NAMALWA (cell line): ENCODE data around the gene MRPS9.

Source experiments
- DNase-seq: peaks from one replicate; pipeline ENCODE4 v3.0.0-alpha.2; 2015; ENCODE audit warnings: low spot score

Gene MRPS9

DNA sequence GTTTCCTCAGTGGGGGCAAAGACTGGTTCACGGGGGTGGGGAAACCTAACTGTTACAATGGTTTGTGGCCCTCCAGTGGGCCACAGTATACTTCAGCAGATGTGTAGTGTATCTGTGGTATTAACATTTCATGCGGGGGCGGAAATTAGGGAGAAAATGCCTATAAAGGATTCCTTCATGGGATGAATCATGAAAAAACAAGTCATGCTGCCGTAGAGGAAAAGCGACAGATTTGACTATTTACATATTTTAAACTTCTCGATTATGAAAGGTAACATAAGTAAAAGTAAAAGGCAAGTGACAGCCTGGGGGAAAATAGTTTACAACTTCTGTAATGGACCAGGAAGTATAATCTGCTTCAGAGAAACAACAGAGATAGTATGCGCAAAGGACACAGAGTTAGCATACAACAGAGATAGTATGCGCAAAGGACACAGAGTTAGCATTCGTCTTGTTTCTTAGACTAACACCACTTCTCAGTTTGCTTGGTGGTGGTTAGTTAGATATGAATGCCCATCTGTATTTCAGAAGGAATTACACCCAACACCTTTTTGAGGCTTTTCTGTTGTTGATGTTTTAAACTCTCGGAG, 41.1 kb downstream of the MRPS9 start:
- no peak for DNase-seq

DNA sequence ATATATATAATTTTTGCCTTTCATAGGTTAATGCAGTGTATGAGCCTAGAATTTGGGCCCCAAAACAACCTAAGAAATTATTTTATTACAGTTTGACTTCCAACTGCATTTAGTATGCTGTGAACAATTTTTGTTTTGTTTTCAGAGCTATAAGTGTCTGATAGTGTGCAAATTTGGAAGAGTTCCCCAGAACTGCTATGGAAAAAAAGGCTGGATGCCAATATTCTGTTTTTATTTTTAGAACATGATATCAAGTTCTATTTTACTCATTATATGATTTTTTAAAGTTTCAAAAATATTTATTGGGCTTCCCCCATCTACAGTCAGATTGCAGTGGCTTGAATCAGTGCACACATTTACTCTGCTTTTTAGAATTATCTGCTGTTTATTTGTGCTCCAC, 42.6 kb downstream of the MRPS9 start:
- DNase-seq, result no peak

DNA sequence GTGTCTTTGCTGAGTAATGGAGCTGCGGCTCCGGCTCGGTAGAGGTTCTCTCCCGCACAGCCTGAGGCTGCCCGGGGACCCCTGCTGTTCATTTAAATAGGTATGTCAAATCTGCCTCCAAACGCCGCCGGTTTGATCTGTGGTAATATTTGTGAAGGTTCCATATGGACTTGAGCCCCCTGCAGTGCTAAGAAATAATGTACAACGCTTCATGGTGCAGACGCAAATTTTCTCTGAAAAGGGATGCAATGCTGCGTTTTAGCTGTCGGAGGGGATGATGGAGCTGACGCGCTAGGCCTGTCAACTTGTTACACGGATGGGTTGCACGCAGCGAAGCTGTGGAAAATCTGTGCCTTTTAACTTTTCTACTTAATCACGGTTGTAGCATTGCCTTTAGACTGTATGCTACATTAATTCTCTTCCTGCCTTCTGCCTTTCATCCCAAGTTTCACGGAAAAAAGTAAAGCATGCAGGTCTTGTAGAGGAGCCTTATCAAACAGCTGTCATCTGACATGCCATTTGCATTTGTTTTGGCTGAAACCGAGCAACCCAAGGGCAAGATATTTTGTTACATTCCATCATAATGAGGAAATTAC, 43.2 kb downstream of the MRPS9 start:
- DNase-seq, result no peak

DNA sequence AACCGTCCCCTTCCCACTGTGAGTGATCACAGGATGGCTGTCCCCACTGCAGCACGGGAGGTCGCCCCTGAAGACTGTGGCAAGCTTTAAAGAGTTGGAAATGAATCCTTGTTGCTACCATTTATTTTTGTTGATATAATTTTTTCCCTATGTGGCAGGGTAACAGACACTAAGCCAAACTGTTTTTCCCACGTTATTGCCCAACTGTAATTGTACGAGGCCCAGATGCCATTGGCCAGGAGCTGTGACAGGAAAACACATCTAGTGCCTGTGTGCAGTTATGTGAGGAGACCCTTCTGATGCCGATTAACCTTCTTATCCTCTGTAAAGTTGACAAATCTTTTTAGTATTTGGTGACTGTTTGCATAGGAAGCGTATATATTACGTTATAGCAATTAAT, 44.2 kb downstream of the MRPS9 start:
- no peak for DNase-seq

DNA sequence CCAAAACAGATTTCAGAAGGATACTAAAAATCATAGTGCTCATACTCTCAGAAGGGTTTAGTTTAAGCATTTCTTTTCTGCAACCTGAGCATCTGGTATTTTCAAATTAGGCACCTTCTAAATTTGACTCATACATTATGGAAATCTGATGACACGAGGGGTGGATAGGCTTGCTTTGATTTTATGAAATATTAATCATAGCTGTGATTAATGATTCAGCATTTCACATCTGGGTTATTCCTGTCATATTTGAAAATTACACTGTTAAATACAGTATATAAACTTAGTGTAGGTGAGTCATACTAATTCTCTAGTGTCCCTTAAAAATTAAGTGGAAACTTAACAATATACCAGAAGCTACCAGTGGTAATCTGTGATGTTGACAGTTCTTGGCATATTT, 47.7 kb downstream of the MRPS9 start:
- no peak for DNase-seq

DNA sequence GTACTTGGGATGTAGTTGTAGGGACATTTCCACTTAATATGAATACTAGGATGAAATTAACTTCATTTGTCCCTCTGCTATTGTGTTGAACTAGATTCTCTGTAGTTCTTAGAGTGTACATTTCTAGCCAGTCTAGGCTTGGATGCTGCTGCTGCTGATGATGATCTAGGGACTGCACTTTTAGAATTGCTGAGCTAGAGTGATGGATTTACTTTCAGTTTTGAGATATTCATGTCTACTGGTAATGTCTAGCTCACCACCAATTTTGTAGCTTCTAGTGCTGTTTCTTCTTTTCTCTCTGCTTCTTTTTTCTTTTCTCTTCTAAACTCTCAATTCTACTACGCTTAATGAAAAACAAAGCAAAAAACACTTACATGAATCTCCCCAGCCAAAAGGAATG, 49.4 kb downstream of the MRPS9 start:
- no peak for DNase-seq

DNA sequence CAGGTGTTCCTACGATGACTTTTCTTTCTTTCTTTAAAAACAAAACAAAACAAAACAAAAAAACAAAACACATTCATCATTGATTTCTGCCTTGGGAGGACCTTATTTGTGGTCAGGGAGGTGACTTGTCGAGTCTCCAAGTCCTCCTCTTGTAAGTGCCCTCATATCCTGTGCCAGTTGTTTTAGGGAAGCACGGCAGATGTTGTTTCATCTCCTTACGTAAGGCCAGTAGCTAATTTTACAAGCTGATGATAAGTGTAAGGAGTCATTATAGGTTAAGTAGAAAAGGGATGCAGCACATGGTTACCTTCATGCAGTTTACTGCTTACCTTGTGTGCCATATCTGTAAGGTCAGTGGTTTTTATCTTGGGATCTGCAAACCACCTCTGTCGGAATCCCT, 52.2 kb downstream of the MRPS9 start:
- no peak for DNase-seq

DNA sequence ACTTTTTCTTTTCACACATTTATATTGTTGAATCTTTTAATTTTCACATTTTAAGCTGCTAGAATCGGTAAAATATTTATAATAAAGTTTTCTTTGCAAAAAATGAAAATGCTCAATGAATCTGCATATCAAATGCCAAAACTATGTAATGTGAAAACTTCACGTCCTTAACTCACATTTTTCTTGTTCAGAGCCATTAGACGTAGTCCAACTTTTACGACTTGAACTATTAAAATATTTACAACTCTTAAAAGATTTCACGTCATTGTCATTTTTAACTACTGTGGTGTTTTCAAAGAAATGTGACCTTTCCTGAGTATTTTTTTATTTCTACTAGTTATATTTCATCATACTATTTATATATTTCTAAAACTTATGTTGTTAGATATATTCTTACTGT, 54.9 kb downstream of the MRPS9 start:
- no peak for DNase-seq

DNA sequence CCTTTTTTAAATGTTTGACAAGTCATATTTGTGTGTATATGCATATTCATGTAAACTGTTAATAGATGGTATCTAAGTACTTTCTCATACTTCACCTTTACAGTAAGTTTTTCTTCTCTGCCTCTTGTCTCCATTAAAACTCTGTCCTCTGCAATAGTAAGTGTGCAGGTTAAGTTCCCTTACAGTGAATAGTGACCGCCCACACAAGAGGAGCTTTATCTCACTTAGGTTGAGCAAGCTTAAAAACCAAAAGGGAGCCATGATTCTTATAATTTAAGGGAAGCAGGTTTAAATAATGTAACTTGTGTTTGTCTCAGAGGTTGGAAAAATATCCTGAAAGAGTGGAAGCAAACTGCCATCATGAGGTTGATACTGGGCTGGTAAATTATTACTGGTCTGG, 61.3 kb downstream of the MRPS9 start:
- no peak for DNase-seq

DNA sequence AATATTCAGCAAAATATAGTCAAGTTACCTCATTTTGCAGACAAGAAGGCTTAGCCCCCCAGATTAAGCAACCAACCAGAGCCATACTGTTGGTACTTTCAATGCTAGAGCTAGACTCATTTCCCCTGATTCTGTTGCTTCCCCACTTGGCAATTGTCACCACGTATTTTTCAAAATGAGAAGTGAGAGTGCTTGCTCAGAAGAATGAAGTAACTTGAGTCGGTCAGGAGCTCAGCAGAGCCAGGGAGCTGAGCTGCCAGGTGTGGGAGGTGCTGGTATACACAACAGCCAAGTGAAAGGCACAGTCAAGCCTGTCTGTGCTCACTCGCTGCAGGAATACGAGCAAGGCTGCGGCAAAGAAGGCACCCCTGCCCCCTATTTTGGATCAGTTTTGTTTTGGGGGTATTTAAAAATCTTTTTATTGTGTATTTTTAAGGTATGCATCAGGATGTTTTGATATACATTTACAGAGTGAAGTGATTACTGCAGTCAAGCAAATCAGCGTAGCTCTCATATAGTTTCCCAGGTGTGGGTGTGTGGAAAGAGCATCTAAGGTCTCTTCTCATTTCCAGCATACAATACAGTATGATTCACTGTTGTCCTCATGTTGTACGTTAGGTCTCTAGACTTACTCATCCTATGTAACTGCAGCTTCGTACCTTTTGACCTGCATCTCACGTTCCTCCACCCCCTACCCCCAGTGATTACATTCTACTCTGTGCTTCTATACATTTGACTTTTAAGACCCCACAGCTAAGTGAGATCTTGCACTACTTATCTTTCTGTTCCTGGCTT, 62.4 kb downstream of the MRPS9 start:
- peak; percentile 16 for DNase-seq

DNA sequence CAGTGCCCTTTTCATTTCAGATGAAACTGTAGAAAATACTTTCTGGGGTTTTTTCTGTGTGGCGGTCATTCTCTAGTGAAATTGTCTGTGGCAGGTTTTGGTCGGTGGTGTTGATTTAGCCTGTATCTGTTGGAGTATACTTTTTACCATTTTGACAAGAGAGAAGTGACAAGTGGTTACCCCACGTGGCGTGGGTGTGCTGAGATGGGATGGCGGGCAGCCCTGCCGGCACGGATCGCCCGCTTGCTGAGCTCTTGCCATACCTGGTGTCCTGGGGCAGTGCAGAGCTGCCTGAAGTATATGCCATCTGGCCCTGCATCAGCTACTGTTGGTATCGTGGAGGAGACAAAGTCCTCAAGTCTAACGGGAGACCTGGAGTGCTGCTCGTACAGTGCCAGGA, 64.1 kb downstream of the MRPS9 start:
- no peak for DNase-seq

DNA sequence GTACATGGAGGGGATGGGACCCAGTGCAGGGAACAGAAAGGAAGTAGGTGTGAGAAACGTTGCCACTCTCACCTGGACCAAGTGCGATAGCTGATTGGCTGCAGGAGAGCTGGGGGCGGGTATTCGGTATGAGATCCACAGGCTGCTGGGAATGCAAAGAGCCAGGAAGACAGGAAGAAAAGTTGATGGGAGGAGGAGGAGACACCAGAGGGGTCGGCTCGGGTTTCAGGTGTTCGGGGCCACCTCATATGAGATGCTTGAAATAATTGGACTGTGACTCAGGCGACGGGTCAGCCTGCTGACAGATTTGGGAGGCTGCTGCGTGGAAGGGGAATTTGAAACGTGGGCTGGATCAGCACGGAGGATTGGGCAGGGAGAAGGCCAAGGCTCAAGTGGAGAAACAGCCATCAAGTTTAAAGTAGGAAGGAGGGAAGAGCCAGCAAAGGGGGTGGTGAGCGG, 65.1 kb downstream of the MRPS9 start:
- DNase-seq, result no peak

DNA sequence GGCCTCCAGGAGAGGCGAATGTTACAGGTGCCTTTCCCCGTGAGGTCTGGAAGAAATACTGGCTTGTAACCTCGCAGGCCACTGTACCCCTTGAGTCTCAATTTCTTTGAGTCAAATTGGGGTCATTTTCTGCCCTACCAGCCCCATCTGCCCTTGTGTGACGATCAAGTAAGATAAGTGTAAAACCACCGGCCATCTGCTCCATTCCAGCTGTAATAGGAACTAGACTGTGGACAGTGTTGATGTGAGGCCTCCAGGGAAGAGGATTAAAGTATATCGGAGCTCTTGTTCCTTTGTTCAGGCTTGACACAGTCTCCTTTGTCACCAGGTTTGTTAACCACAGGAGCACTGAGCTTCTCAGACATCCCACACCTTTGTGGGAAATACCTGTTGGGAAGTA, 65.6 kb downstream of the MRPS9 start:
- no peak for DNase-seq

DNA sequence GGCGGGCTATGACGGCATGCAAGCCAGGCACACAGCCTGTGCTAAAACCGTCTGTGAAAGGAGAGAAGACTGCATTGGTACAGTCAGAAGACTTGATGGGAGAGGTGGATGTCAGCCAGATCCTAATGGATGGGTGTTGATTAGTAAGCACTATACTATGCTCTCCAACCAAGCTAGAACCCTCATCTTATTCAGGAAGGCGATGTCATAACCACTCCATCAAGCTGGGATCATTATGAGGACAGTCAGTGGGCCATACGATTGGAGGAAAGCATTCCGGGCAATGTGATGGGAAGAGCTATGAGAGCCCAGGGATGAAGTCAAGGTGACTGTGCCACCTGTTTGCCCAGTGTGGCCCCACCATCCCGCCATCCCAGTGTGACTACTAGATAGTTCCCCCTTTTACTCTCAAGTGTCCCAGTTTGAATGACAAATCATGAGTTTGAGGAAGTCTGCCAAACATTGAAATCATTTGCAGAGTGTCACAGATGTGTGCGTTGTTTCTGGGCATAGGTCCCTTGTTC, 66.4 kb downstream of the MRPS9 start:
- no peak for DNase-seq

DNA sequence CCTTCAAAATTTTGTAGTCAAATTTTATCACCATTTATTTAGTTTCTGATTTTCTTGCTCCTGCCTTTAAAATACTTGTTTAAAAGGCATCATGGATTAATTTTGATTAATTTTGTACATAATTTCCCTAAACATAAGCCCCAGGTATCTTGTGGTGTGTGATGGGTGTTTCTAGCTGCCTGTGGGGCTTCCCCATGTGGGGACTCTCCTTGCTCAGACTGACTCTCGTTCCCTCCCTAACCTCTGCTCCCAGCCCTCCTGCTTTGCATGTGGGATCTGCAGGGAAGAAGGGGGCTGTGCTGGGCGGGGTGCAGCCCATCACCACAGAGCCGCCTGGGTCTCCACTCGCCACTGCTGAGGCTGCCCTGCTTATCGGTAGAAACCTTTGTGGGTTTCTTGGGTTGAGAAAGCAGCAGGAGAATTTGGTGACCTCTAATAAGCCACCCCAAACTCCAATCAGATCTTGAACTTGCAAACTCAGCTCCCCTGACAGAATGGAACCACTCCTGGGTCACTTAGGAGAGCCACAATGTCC, 72.5 kb downstream of the MRPS9 start:
- DNase-seq, result no peak

DNA sequence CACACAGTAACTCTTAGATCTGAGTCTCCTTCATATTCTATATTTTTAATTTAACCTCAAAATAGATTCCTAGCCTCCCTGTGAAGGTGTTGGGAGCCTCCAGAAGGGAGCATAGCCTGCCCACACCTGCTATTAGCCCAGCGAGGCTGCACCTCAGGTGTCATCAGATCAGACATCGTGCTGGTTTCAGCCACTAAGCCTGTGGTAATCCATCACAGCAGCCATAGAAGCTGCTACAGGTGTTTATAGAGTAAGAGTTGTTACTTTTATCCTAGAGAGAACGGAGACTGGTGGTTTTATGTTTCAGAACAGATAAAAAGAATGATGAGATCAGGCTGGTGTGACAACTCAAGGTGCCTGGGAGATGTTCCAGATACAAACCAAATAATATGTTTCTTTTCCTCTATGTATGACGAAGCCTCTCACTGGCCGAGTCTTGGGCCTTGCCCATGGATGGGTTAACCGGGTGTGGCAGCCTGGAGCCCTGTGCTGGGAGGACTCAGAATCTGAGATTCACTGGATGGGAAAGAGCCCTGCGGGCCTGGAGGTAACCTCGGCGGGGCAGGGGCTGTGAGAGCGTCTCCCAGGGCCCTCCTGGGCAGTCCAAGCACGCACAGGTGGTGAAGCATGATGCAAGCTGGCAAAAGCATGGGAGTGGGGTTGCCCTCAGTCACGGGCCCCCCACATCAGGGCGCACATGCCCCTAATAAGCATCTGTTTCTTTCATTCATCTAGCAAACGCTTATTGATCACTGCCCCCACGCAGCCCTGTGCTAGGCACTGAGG, 73.7 kb downstream of the MRPS9 start:
- no peak for DNase-seq

DNA sequence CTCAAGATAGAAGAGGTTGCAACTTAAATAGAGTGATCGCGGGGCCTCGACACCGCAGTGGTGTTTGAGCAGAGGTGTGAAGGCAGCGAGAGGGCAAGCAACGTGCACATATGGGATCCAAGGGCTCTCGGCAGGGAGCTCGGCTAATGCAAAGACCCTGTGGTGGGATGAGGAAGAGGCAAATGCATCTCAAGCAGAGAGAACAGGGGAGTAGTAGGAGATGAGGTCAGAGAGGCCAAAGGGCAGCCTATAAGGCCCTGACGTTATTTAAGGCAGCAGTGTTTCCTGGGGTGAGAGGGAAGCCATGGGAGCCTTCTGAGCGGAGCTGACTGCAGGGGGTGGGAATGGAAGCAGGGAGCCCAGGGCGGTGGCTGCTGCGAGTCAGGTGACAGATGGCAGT, 74.5 kb downstream of the MRPS9 start:
- no peak for DNase-seq

DNA sequence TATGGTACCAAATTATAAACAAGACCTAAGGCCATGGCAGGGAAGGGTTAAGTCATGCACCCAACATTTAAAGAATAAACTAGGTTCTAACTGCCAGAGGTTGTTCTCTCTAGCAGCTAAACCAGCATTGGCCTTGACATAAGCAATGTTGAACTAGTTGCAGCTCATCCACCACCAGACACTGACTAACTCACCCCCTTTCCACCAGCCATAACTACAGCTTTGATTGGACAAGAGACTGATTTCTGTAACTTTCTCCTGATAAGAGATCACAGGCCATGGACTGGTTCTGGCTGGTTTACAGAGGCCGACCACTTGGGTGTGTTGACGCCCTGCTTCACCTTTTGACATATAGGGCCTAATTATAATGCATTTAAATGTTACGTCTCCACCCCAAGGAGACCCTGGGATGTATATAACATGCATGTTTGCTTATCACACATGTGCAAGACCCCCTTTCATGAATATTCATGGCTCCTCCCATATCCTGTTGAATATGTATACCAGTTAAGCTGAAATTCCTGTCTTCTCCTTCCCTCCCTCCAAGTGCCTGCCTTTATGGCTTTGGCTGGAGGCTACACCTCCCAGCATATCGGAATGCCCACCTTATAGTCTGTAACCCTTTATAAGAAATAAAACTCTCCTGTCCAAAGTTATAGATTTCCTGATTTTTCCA, 75.9 kb downstream of the MRPS9 start:
- peak; percentile 3 for DNase-seq

DNA sequence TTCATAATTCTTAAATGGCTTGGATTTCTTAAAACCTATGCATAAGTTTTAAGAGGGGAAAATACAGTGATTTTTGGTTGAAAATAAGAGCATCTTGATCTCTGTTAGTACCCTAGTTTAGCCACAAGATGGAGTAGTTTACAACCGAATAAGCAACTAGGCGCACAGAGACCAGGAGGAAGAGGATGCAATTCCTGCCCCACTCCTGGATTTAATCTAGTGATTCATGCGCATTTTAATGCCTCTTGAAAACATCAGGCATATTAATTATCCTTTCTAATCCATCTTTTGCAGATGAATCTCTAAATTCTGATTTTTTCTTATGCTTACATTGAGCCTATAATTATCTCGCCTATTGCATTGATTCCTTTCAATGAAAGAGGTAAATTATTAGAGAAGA, 76.7 kb downstream of the MRPS9 start:
- DNase-seq, result peak; percentile 66

DNA sequence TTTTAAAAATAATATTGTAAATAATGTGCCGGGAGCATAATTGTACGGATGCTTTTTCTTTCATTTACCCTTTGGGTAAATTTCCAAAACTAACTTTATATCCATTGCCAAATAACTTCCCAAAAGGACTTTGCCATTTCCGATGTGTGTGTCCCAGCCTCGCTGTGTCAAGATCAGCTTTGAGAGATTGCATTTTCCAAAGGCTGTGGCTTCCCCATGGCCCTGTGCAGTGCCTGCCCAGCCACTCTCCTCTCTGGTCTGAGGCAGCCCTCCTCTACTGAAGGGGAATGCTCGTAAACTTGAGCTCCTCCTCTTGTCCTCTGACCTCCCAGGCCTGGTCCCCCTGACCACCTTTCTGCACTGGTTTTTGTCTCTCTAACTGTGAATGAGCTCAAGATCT, 78.5 kb downstream of the MRPS9 start:
- no peak for DNase-seq

DNA sequence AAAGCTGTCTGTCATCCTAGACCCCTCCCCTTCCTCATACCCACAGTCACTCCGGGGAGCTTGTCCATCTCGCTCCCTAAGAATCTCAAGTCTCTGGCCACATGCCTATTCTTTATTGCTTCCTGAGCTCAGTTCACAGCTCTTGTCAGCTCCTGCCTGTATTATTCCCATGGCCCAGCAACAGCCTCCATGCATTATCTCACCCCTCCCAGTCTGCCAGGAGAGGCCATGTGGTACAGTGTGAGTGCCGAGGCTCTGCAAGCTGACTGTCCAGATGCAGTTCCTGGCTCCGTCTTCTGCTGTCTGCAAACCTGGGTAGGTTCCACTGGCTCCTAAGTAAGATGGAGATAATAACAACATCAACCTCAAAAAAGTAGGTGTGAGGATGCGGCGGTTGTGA, 79.7 kb downstream of the MRPS9 start:
- DNase-seq, result no peak

DNA sequence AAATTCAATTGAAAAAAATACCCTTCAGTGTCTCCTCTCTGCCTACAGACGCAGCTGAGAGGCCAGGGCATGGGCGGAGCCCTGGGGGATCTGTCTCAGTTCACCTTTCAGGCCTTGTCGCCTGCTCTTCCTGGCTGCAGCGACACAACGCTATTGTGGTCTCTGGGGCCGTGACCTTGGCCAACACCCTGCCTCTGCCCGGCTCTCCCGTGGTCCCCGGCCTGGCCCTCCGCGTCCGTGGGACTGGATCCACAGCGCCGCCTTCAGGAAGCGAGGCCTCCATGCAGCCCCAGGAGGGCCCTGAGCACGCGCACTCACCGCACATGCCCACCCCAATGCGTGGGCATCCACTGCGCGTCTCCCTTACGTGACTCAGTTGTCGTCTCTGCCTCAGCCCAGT, 81.1 kb downstream of the MRPS9 start:
- DNase-seq, result no peak
